Measurements from ENCODE around the gene BTBD16. TPM values are rescaled to one million over a fixed set of nuclear protein-coding genes. Genes with fewer than 3 reads are reported as not detected.
A peak's percentile ranks its signal among the peaks of the same experiment; 100 is the strongest.

BTBD16 gene
- total RNA-seq, 1 experiment from 2014 or later, result 0.82 TPM

DNA sequence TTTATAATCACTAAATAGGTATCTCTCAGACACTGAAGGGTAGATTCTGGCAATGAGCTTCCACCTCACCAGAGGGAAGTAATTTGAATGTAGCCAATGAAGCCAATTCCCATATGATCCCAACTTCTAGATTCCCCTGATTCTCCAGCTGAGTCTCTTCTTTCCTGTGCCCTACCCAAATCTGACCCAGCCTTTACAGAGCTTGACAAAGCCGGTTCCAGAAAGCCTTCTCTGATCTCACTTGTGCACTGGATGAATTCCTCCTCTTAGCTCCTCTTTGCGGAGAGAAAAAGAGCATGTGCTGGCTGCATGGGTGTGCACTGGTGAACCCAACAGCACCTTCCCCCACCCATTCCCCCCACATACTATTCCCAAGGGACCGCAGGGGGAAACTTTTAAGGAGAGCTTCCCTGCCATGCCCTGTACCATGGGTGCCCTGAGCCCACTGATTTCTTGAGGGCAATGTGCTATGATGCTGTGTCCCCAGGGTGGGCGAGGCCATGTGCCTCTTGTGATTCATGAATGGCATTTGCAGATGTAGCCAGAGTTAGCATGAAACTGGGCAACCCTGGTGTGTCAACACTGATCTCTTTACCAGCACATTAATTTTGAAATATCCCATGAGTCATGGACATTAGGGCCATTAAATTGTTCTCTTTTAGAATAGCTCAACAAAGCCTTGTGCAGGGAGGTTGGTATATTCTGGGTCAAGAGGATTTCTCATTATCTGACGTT, 53.0 kb downstream of the BTBD16 start:
- no peak overlapping the region for H3K4me3 ChIP-seq (ENCODE audit: low read depth in 2 of 2, low read length in 2 of 2)
- no peaks in the 10 kb centered on the region for H3K36me3 ChIP-seq (ENCODE audit: control insufficient read depth, insufficient read depth, low read length)
- H3K27me3 ChIP-seq (ENCODE audit: control insufficient read depth, insufficient read depth, low read length), result no peaks in the 10 kb centered on the region
- peaks cover 14% of the 10 kb centered on the region; the same call in 1 of the 2 replicates for H3K9me3 ChIP-seq (ENCODE audit: control insufficient read depth, insufficient read depth, low read depth, low read length)
- TF ChIP-seq TCF7L2 (IDR thresholded peaks at IDR 0.05; ENCODE audit: low read depth, low read length), result no peak
- ChIA-PET POLR2A (no interaction called here), CTCF (interaction anchor here (1.0 kb wide), 1 partner anchor 25 kb away, joined by 3 read pairs; no protein-coding TSS in a partner anchor)
- no TSS peak for BruUV-seq (replicated peaks)
- intact Hi-C loops (cut with micrococcal nuclease; ENCODE audit: unreplicated experiment), result no loop called here
- H3K27ac ChIP-seq (ENCODE audit: low read length), result peak overlapping the region; percentile 20; the same call in 1 of the 2 replicates
- H3K4me1 ChIP-seq (ENCODE audit: control insufficient read depth, insufficient read depth, low read length), result no peaks in the 10 kb centered on the region
- ATAC-seq (no peak), DNase-seq (ENCODE audit: low read depth, low spot score) (no peak)
- in situ Hi-C loops (cut with HindIII; ENCODE audit: low pct_unique_long_range_greater_than_20kb, low sequenced_read_pairs), result no loop called here

DNA sequence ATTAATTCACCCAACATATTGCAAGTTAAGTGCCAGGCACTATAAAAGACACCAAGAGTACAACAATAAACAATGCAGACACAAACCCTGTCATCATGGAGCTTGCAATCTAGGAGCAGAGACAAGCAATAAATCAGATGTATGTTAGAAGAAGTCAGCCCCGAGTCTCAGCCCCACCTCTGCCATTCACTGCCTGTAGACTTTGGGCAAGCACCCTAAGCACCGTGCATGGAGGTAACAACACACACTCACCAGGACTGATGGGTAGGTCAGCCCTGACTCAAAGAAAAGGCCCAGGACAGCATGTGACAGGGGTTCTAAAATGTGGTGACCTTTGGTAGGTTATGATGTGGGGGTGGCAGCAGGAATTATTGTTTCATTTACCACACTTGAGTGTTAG, 54.1 kb downstream of the BTBD16 start:
- Histone ChIP-seq H3K36me3 (ENCODE audit: control insufficient read depth, insufficient read depth, low read length) (no peaks in the 10 kb centered on the region), H3K4me1 (ENCODE audit: control insufficient read depth, insufficient read depth, low read length) (no peaks in the 10 kb centered on the region), H3K4me3 (ENCODE audit: low read depth in 2 of 2, low read length in 2 of 2) (no peak overlapping the region), H3K27ac (ENCODE audit: low read length) (no peak overlapping the region), H3K27me3 (ENCODE audit: control insufficient read depth, insufficient read depth, low read length) (no peaks in the 10 kb centered on the region), H3K9me3 (ENCODE audit: control insufficient read depth, insufficient read depth, low read depth, low read length) (0 out of 2 replicates have a peak, but pooled peaks cover 4% of the 10 kb centered on the region)
- DNase-seq (ENCODE audit: low read depth, low spot score), result no peak
- TF ChIP-seq, protein P1, sequence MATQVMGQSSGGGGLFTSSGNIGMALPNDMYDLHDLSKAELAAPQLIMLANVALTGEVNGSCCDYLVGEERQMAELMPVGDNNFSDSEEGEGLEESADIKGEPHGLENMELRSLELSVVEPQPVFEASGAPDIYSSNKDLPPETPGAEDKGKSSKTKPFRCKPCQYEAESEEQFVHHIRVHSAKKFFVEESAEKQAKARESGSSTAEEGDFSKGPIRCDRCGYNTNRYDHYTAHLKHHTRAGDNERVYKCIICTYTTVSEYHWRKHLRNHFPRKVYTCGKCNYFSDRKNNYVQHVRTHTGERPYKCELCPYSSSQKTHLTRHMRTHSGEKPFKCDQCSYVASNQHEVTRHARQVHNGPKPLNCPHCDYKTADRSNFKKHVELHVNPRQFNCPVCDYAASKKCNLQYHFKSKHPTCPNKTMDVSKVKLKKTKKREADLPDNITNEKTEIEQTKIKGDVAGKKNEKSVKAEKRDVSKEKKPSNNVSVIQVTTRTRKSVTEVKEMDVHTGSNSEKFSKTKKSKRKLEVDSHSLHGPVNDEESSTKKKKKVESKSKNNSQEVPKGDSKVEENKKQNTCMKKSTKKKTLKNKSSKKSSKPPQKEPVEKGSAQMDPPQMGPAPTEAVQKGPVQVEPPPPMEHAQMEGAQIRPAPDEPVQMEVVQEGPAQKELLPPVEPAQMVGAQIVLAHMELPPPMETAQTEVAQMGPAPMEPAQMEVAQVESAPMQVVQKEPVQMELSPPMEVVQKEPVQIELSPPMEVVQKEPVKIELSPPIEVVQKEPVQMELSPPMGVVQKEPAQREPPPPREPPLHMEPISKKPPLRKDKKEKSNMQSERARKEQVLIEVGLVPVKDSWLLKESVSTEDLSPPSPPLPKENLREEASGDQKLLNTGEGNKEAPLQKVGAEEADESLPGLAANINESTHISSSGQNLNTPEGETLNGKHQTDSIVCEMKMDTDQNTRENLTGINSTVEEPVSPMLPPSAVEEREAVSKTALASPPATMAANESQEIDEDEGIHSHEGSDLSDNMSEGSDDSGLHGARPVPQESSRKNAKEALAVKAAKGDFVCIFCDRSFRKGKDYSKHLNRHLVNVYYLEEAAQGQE (IDR thresholded peaks at IDR 0.05; ENCODE audit: insufficient read depth in 1 of 2, low read depth in 2 of 2, low read length in 1 of 2), result no peak
- TF ChIP-seq TCF7L2 (IDR thresholded peaks at IDR 0.05; ENCODE audit: low read depth, low read length), result no peak
- TF ChIP-seq, protein P2, sequence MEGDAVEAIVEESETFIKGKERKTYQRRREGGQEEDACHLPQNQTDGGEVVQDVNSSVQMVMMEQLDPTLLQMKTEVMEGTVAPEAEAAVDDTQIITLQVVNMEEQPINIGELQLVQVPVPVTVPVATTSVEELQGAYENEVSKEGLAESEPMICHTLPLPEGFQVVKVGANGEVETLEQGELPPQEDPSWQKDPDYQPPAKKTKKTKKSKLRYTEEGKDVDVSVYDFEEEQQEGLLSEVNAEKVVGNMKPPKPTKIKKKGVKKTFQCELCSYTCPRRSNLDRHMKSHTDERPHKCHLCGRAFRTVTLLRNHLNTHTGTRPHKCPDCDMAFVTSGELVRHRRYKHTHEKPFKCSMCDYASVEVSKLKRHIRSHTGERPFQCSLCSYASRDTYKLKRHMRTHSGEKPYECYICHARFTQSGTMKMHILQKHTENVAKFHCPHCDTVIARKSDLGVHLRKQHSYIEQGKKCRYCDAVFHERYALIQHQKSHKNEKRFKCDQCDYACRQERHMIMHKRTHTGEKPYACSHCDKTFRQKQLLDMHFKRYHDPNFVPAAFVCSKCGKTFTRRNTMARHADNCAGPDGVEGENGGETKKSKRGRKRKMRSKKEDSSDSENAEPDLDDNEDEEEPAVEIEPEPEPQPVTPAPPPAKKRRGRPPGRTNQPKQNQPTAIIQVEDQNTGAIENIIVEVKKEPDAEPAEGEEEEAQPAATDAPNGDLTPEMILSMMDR (IDR thresholded peaks at IDR 0.05), result no peak
- TF ChIP-seq POLR2AphosphoS5 (IDR thresholded peaks at IDR 0.05; ENCODE audit: low read depth, low read length), result no peak
- no peak for TF ChIP-seq SIN3A (IDR thresholded peaks at IDR 0.05; ENCODE audit: borderline replicate concordance, insufficient read depth, low read depth, low read length)
- no TSS peak for BruUV-seq (replicated peaks)
- no peak for ATAC-seq
- ChIA-PET POLR2A (no interaction called here), CTCF (no interaction called here)
- intact Hi-C loops (cut with micrococcal nuclease; ENCODE audit: unreplicated experiment) (no loop called here), in situ Hi-C loops (cut with HindIII; ENCODE audit: low pct_unique_long_range_greater_than_20kb, low sequenced_read_pairs) (no loop called here)

- POLR2A ChIA-PET, result no interaction called here
These were observed 55.3 kb downstream of the BTBD16 start for GRCh38 chr10:122326385-122326784.

More at GRCh38 chr10:122326385-122326784, 55.3 kb downstream of the BTBD16 start:
- H3K27me3 ChIP-seq (ENCODE audit: control insufficient read depth, insufficient read depth, low read length), result no peaks in the 10 kb centered on the region
- H3K9me3 ChIP-seq (ENCODE audit: control insufficient read depth, insufficient read depth, low read depth, low read length), result no peaks in the 10 kb centered on the region
- DNase-seq (ENCODE audit: low read depth, low spot score) (no peak), ATAC-seq (no peak)
- peak overlapping the region; percentile 5; the same call in 1 of the 2 replicates for H3K27ac ChIP-seq (ENCODE audit: low read length)
- no TSS peak for BruUV-seq (replicated peaks)
- no peaks in the 10 kb centered on the region for H3K36me3 ChIP-seq (ENCODE audit: control insufficient read depth, insufficient read depth, low read length)
- no peak for TF ChIP-seq SIN3A (IDR thresholded peaks at IDR 0.05; ENCODE audit: borderline replicate concordance, insufficient read depth, low read depth, low read length)
- no peak for TF ChIP-seq POLR2AphosphoS5 (IDR thresholded peaks at IDR 0.05; ENCODE audit: low read depth, low read length)
- TF ChIP-seq TCF7L2 (IDR thresholded peaks at IDR 0.05; ENCODE audit: low read depth, low read length), result no peak
- TF ChIP-seq, protein P1 (IDR thresholded peaks at IDR 0.05; ENCODE audit: insufficient read depth in 1 of 2, low read depth in 2 of 2, low read length in 1 of 2), result no peak
- in situ Hi-C loops (cut with HindIII; ENCODE audit: low pct_unique_long_range_greater_than_20kb, low sequenced_read_pairs) (no loop called here), intact Hi-C loops (cut with micrococcal nuclease; ENCODE audit: unreplicated experiment) (no loop called here)
- no peak overlapping the region for H3K4me3 ChIP-seq (ENCODE audit: low read depth in 2 of 2, low read length in 2 of 2)
- H3K4me1 ChIP-seq (ENCODE audit: control insufficient read depth, insufficient read depth, low read length), result no peaks in the 10 kb centered on the region
- CTCF ChIA-PET, result no interaction called here

Measured in Panc1 (cell line).